ENCODE data around the gene HADH.

HADH gene

GRCh38 chr4:108030332-108030731 lies 40.6 kb downstream of the HADH start:
- TF ChIP-seq USF1 (IDR thresholded peaks at IDR 0.05) = no peak
- TF ChIP-seq RAD21 (IDR thresholded peaks at IDR 0.05; ENCODE audit: low read depth) = peak; percentile 51
- TF ChIP-seq YY1 (IDR thresholded peaks at IDR 0.05; ENCODE audit: low read depth) = no peak

DNA sequence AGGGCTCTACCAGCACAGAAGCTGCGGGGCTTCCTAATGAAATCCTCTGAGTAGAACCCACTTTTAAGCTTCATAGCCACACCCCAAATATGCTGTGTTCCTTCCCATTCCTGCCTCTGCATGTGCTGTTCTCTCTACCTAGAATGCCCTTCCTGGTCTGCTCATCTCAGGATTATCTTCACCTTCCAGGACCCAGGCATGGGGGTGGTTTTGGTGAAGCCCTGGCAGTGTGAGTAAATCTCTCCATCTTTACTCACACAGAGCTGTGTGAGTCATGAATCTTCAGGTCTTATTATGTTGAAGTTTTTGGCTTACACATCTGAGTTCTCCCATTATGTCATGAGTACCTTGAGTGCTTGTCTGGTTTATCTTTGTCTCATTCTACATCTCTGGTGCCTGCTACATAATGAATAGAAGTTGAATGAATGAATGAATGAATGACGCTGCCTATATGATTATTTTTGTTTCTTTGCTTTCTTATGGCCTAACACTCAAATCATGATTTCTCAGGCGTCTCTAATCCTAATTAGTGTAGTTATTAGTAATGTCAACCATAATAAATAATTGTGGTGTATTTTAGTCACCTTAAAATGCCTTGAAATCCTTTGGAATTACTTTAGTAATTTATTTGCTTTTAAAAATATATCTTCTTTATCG lies 41.9 kb downstream of the HADH start:
- TF ChIP-seq, protein P1, sequence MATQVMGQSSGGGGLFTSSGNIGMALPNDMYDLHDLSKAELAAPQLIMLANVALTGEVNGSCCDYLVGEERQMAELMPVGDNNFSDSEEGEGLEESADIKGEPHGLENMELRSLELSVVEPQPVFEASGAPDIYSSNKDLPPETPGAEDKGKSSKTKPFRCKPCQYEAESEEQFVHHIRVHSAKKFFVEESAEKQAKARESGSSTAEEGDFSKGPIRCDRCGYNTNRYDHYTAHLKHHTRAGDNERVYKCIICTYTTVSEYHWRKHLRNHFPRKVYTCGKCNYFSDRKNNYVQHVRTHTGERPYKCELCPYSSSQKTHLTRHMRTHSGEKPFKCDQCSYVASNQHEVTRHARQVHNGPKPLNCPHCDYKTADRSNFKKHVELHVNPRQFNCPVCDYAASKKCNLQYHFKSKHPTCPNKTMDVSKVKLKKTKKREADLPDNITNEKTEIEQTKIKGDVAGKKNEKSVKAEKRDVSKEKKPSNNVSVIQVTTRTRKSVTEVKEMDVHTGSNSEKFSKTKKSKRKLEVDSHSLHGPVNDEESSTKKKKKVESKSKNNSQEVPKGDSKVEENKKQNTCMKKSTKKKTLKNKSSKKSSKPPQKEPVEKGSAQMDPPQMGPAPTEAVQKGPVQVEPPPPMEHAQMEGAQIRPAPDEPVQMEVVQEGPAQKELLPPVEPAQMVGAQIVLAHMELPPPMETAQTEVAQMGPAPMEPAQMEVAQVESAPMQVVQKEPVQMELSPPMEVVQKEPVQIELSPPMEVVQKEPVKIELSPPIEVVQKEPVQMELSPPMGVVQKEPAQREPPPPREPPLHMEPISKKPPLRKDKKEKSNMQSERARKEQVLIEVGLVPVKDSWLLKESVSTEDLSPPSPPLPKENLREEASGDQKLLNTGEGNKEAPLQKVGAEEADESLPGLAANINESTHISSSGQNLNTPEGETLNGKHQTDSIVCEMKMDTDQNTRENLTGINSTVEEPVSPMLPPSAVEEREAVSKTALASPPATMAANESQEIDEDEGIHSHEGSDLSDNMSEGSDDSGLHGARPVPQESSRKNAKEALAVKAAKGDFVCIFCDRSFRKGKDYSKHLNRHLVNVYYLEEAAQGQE (IDR thresholded peaks at IDR 0.05; ENCODE audit: low read depth) = no peak
- TF ChIP-seq NFIC (IDR thresholded peaks at IDR 0.05) (no peak), EP300 (IDR thresholded peaks at IDR 0.05; ENCODE audit: borderline replicate concordance) (no peak), FOXM1 (IDR thresholded peaks at IDR 0.05; ENCODE audit: borderline replicate concordance, low read depth) (no peak), CEBPB (IDR thresholded peaks at IDR 0.05) (no peak), TAF1 (IDR thresholded peaks at IDR 0.05; ENCODE audit: low read depth) (no peak), RAD21 (IDR thresholded peaks at IDR 0.05; ENCODE audit: low read depth) (no peak), USF1 (IDR thresholded peaks at IDR 0.05) (no peak), ZBTB7A (IDR thresholded peaks at IDR 0.05; ENCODE audit: low read depth) (no peak), TCF12 (IDR thresholded peaks at IDR 0.05; ENCODE audit: low read depth) (no peak), YY1 (IDR thresholded peaks at IDR 0.05; ENCODE audit: low read depth) (no peak)
- TF ChIP-seq, protein P2, sequence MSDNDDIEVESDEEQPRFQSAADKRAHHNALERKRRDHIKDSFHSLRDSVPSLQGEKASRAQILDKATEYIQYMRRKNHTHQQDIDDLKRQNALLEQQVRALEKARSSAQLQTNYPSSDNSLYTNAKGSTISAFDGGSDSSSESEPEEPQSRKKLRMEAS (IDR thresholded peaks at IDR 0.05) = no peak

DNA sequence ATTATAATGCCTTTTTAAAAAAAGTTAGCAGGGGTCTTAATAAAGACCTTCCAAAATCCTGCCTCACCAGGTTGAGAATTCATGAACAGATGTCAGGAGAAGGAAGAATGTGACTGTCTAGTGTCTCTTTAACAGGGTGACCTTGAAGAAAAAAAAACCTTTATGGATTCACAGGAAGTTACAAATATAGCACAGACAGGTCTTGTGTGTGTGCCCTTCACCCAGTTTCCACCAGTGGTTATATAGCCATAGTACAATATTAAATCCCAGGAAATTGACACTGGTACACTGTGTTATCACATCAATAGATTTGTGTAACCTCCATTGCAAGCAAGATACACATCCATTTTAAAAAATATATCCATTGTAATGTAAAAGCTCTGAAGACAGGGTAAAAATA lies 43.7 kb downstream of the HADH start:
- TF ChIP-seq CREB1 (IDR thresholded peaks at IDR 0.05; ENCODE audit: low read depth) (no peak), EP300 (IDR thresholded peaks at IDR 0.05; ENCODE audit: borderline replicate concordance) (no peak), YY1 (IDR thresholded peaks at IDR 0.05; ENCODE audit: low read depth) (no peak), EGR1 (IDR thresholded peaks at IDR 0.05) (no peak), NFIC (IDR thresholded peaks at IDR 0.05) (no peak), TAF1 (IDR thresholded peaks at IDR 0.05; ENCODE audit: low read depth) (no peak), TEAD4 (IDR thresholded peaks at IDR 0.05) (no peak)
- TF ChIP-seq, protein P1 (IDR thresholded peaks at IDR 0.05; ENCODE audit: low read depth) = no peak

DNA sequence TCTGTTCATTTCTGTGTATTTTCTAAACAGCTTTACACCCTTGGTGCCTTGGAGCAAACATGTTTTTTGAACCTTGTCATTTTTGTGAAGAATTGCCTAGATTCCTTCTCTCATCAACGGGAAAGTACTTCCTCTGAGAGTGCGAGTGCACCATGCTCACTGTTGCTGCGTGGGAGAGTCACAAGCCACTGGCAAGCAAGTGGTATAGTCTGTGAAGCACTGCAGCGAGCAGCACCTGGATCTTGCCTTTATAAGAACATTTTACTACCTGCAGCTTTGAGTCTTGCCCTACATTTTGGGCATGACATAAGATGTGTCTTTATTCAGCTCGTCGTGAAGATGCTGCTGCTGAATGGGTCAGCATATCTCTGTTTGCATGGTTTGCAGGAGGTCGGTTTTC lies 44.9 kb downstream of the HADH start:
- TF ChIP-seq YY1 (IDR thresholded peaks at IDR 0.05; ENCODE audit: low read depth) (no peak), TAF1 (IDR thresholded peaks at IDR 0.05; ENCODE audit: low read depth) (no peak), TCF12 (IDR thresholded peaks at IDR 0.05; ENCODE audit: low read depth) (no peak), USF1 (IDR thresholded peaks at IDR 0.05) (no peak), NFIC (IDR thresholded peaks at IDR 0.05) (no peak), CREB1 (IDR thresholded peaks at IDR 0.05; ENCODE audit: low read depth) (no peak), RAD21 (IDR thresholded peaks at IDR 0.05; ENCODE audit: low read depth) (no peak), TEAD4 (IDR thresholded peaks at IDR 0.05) (no peak), ZBTB7A (IDR thresholded peaks at IDR 0.05; ENCODE audit: low read depth) (no peak), FOXM1 (IDR thresholded peaks at IDR 0.05; ENCODE audit: borderline replicate concordance, low read depth) (no peak), EP300 (IDR thresholded peaks at IDR 0.05; ENCODE audit: borderline replicate concordance) (no peak)
- TF ChIP-seq, protein P1 (IDR thresholded peaks at IDR 0.05; ENCODE audit: low read depth) = no peak
- TF ChIP-seq, protein P2 (IDR thresholded peaks at IDR 0.05) = no peak

Data from Ishikawa (cell line).